HepG2 (cell line): ENCODE measurements around the gene ARAP1. TPM values are rescaled to one million over a fixed set of nuclear protein-coding genes. Genes with fewer than 3 reads are reported as not detected.
A peak's percentile ranks its signal among the peaks of the same experiment; 100 is the strongest.

Experiments
- ATAC-seq: fragments of 200-7000 bp; cut with Tn5 transposase; 3 replicates; pipeline ENCODE4 v1.9.1; 2020; ENCODE audit warnings: mild to moderate bottlenecking, moderate library complexity
- BruUV-seq: library from RNA; stranded (reverse); fragments of 400-500 nt; replicated peaks from 2 replicates; lab custom pipeline; 2021; lab: Mats Ljungman, UMichigan
- CTCF ChIA-PET: fragments of 300-600 bp; formaldehyde crosslinking; extraction: SDS; loops from one replicate; lab custom pipeline; 2021; ENCODE audit warnings: low total read pairs, inconsistent platforms, low intra/inter-chr PET ratio; lab: Yijun Ruan, JAX
- POLR2A ChIA-PET: fragments of 350-600 bp; sonication (Branson Sonifier 250); formaldehyde crosslinking; loops from one replicate; lab custom pipeline; 2020; ENCODE audit warnings: antibody characterized with exemption, inconsistent platforms; lab: Yijun Ruan, JAX
- DNase-seq: peaks from one replicate; pipeline ENCODE4 v3.0.0-alpha.2; 2015; ENCODE audit warnings: low spot score
- FAIRE-seq: peaks from 3 replicates; lab custom pipeline; 2011; peaks lifted over from hg19 to GRCh38; lab: Jason Lieb, UNC
- H2AFZ ChIP-seq: one replicate; pipeline ENCODE4 v1.6.1; 2011; ENCODE audit warnings: low read length, inconsistent platforms
- H3K27ac ChIP-seq: fragments of 300-600 bp; 3 replicates; pipeline ENCODE4 v1.8.0; 2011; ENCODE audit warnings: mixed run types, mild to moderate bottlenecking, mixed read lengths, low read length, inconsistent platforms; ENCODE audit not compliant: insufficient read depth; ENCODE audit errors: extremely low read length
- H3K27me3 ChIP-seq, 2 experiments: fragments of 200-600 bp in 1 of 2; 2 replicates in 1 of 2; 3 replicates in 1 of 2; pipeline versions ENCODE4 v1.6.0 to v1.8.0; 2011; ENCODE audit warnings: low read length in 2 of 2, mild to moderate bottlenecking in 2 of 2, moderate library complexity in 2 of 2, inconsistent platforms in 1 of 2; ENCODE audit not compliant: insufficient read depth in 2 of 2, control insufficient read depth in 1 of 2
- H3K36me3 ChIP-seq, 2 experiments: fragments of 200-600 bp in 1 of 2; replicated peaks in 1 of 2; 2 replicates in 1 of 2; 3 replicates in 1 of 2; pipeline versions ENCODE4 v1.5.1 to v1.8.0; 2011; ENCODE audit warnings: low read length in 2 of 2, inconsistent platforms in 1 of 2; ENCODE audit not compliant: insufficient read depth in 2 of 2, control insufficient read depth in 1 of 2
- H3K4me1 ChIP-seq: 2 replicates; pipeline ENCODE4 v1.5.1; 2012; ENCODE audit warnings: low read length, inconsistent platforms; ENCODE audit not compliant: insufficient read depth
- H3K4me2 ChIP-seq: 2 replicates; pipeline ENCODE4 v1.6.0; 2011; ENCODE audit warnings: low read depth, low read length, inconsistent platforms
- H3K4me3 ChIP-seq, 3 experiments: fragments of 200-600 bp in 1 of 3; sonication (generic), shearing (Covaris generic) in 1 of 3; replicated peaks in 1 of 3; 2 replicates each; pipeline ENCODE4 v1.5.1; 2011 to 2016; ENCODE audit warnings: low read length in 3 of 3, inconsistent platforms in 2 of 3, low read depth in 2 of 3, mild to moderate bottlenecking in 2 of 3, control low read depth in 1 of 3, mixed read lengths in 1 of 3; ENCODE audit not compliant: insufficient read depth in 1 of 3
- H3K79me2 ChIP-seq: one replicate; pipeline ENCODE4 v1.6.1; 2011; ENCODE audit warnings: low read length, inconsistent platforms; ENCODE audit not compliant: insufficient read depth
- H3K9ac ChIP-seq: 2 replicates; pipeline ENCODE4 v1.6.0; 2011; ENCODE audit warnings: mild to moderate bottlenecking, low read depth, low read length, inconsistent platforms; ENCODE audit not compliant: insufficient read depth
- H3K9me3 ChIP-seq: 2 replicates; pipeline ENCODE4 v1.5.1; 2012; ENCODE audit warnings: mild to moderate bottlenecking, low read length
- H4K20me1 ChIP-seq: 2 replicates; pipeline ENCODE4 v1.6.0; 2011; ENCODE audit warnings: inconsistent platforms, mild to moderate bottlenecking, low read length, moderate library complexity; ENCODE audit not compliant: insufficient read depth
- MATR3 ChIP-seq: sonication (generic); formaldehyde crosslinking; IDR thresholded peaks from 2 replicates; pipeline ENCODE4 v1.4.0; 2020; ENCODE audit warnings: missing genetic modification reagents
- MIER2 ChIP-seq: IDR thresholded peaks from 2 replicates; pipeline ENCODE4 v1.6.1; 2016; ENCODE audit warnings: missing biosample characterization, missing genetic modification reagents
- REST ChIP-seq, 2 experiments: IDR thresholded peaks; 2 replicates each; pipeline ENCODE4 v1.6.1; 2011 to 2012; ENCODE audit warnings: low read length in 2 of 2, borderline replicate concordance in 1 of 2, low read depth in 1 of 2, mild to moderate bottlenecking in 1 of 2, moderate library complexity in 1 of 2
- WGBS: methylation state at CpG from one replicate; pipeline ENCODE4 v1.1.6; 2017; ENCODE audit warnings: low lambda C conversion rate; 5-methylcytosine and 5-hydroxymethylcytosine counted together
- in situ Hi-C: cut with HindIII; loops from 2 replicates; pipeline ENCODE4 v1.10.0; 2017; ENCODE audit warnings: low pct_unique_long_range_greater_than_20kb; ENCODE audit not compliant: extremely low pct_ligation_motif_present
- intact Hi-C: fragments of 100-400 bp; cut with micrococcal nuclease; formaldehyde crosslinking; loops from one replicate; pipeline ENCODE4 v1.10.0; 2022; ENCODE audit not compliant: unreplicated experiment
- polyA plus RNA-seq, 8 experiments: library from polyadenylated mRNA; depleted of rRNA in 3 of 8; stranded (reverse) in 7 of 8; unstranded in 1 of 8; fragments of >200 nt; fragmentation: Illumina TruSeq in 4 of 8; extraction: Trizol in 4 of 8; gene quantifications; 2 replicates each; pipeline versions ENCODE4 v1.2.1 to v1.2.3, GENCODE V29; 2011 to 2016; ENCODE audit warnings: low read depth in 4 of 8, missing spikeins in 1 of 8, mixed read lengths in 1 of 8; ENCODE audit not compliant: insufficient read depth in 1 of 8
- total RNA-seq, 5 experiments: library from RNA; depleted of rRNA; stranded (reverse); fragments of >200 nt; fragmentation: Illumina TruSeq; extraction: Trizol; gene quantifications; 2 replicates each; pipeline ENCODE4 v1.2.3, GENCODE V29; 2016; ENCODE audit warnings: low read depth in 1 of 5
- TF ChIP-seq, protein P1 (sequence below): fragments of 450-650 bp; IDR thresholded peaks from 2 replicates; pipeline ENCODE4 v1.6.1; 2016
- TF ChIP-seq, protein P2 (sequence below): sonication (generic); formaldehyde crosslinking; IDR thresholded peaks from 2 replicates; pipeline ENCODE4 v1.8.1; 2023; ENCODE audit warnings: missing genetic modification reagents, inconsistent platforms, borderline replicate concordance

Gene ARAP1
- total and polyA plus RNA-seq, 2 of the 13 experiments (the other 11 are each of a cell fraction or from before 2014, with no cell fraction given), result 43.2 to 55.5 TPM

DNA sequence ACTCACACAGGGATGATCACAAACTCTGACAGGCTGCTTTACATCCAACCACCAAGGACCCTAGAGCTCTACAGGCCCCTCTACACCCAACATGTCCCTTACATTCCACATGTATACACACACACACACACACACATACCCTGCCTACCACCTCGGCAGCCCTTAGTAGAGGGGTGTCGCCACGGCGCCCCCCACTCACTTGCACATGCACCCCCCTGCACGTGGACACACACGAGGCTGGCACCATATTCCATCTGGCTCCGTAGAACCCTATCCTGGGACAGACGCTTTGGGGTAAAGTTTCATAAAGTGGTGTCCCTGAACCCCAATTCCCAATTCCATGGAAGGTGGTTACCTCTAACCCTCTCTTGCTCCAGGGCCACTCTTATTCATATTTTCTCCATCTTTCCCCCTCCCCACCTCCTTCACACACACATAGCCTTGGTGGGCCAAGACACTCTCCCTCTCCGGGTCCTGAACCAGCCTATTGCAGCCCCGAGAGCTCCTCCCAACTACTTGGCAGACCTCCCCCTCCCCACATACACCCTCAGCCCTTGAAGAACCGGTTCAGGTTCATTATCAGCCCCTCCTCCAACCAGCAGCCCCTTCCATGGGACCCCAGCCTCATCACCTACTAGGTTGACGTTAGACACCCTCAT lies 78.8 kb downstream of the ARAP1 start:
- H3K9ac ChIP-seq, result no peak overlapping the region
- WGBS, result 8% methylated on average over 11 of the region's 12 CpGs
- no peaks in the 10 kb centered on the region for H3K9me3 ChIP-seq
- no peak overlapping the region for H2AFZ ChIP-seq
- no peak overlapping the region for H3K27ac ChIP-seq
- TF ChIP-seq MATR3 (CRISPR knock-in tag) (no peak), MIER2 (CRISPR knock-in tag) (0 out of 2 replicates have a peak, but pooled peaks have one; percentile 61), REST (IDR thresholded peaks at IDR 0.05; ENCODE audit: borderline replicate concordance in 1 of 2, low read depth in 1 of 2, low read length in 2 of 2) (peak; percentile 29 to 87)
- TF ChIP-seq, protein P1, sequence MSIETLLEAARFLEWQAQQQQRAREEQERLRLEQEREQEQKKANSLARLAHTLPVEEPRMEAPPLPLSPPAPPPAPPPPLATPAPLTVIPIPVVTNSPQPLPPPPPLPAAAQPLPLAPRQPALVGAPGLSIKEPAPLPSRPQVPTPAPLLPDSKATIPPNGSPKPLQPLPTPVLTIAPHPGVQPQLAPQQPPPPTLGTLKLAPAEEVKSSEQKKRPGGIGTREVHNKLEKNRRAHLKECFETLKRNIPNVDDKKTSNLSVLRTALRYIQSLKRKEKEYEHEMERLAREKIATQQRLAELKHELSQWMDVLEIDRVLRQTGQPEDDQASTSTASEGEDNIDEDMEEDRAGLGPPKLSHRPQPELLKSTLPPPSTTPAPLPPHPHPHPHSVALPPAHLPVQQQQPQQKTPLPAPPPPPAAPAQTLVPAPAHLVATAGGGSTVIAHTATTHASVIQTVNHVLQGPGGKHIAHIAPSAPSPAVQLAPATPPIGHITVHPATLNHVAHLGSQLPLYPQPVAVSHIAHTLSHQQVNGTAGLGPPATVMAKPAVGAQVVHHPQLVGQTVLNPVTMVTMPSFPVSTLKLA, result peak; percentile 53
- TF ChIP-seq, protein P2, sequence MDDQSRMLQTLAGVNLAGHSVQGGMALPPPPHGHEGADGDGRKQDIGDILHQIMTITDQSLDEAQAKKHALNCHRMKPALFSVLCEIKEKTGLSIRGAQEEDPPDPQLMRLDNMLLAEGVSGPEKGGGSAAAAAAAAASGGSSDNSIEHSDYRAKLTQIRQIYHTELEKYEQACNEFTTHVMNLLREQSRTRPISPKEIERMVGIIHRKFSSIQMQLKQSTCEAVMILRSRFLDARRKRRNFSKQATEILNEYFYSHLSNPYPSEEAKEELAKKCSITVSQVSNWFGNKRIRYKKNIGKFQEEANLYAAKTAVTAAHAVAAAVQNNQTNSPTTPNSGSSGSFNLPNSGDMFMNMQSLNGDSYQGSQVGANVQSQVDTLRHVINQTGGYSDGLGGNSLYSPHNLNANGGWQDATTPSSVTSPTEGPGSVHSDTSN (CRISPR knock-in tag), result no peak
- H3K4me1 ChIP-seq, result no peaks in the 10 kb centered on the region
- intact Hi-C loops, result no loop called here
- H4K20me1 ChIP-seq, result peaks cover 5% of the 10 kb centered on the region; the same call in 1 of the 2 replicates
- in situ Hi-C loops, result no loop called here
- no TSS peak for BruUV-seq
- H3K4me3 ChIP-seq, result no peak overlapping the region
- ATAC-seq (no peak), FAIRE-seq (no peak), DNase-seq (no peak)
- H3K79me2 ChIP-seq, result no peaks in the 10 kb centered on the region
- CTCF ChIA-PET, result no interaction called here
- H3K27me3 ChIP-seq, result peaks cover 2 to 55% of the 10 kb centered on the region in 2 experiments
- H3K36me3 ChIP-seq, result no peaks in the 10 kb centered on the region
- no peak overlapping the region for H3K4me2 ChIP-seq
- POLR2A ChIA-PET, result no interaction called here
